SU-DHL-6 (cell line): ENCODE measurements around the gene ROBO2.

Source experiments
- H2AFZ ChIP-seq: fragments of 200-600 bp; sonication (generic); 2 replicates; pipeline ENCODE4 v1.6.1; 2014; ENCODE audit warnings: low read depth, mild to moderate bottlenecking, moderate library complexity, mixed read lengths, antibody characterized with exemption, low read length; ENCODE audit not compliant: severe bottlenecking
- H3F3A ChIP-seq: fragments of 200-600 bp; shearing (Covaris generic); 2 replicates; pipeline ENCODE4 v1.6.0; 2016; ENCODE audit warnings: antibody characterized with exemption, mild to moderate bottlenecking; ENCODE audit not compliant: insufficient read depth
- H3K27ac ChIP-seq: fragments of 200-600 bp; sonication (generic); 2 replicates; pipeline ENCODE4 v1.5.1; 2016; ENCODE audit warnings: low read depth, mild to moderate bottlenecking, low read length, moderate library complexity, mixed read lengths
- H3K27me3 ChIP-seq: fragments of 200-600 bp; sonication (generic), shearing (Covaris generic); 2 replicates; pipeline ENCODE4 v1.6.0; 2014; ENCODE audit warnings: mild to moderate bottlenecking, low read length
- H3K36me3 ChIP-seq: fragments of 200-600 bp; sonication (generic); 2 replicates; pipeline ENCODE4 v1.6.1; 2014; ENCODE audit warnings: mild to moderate bottlenecking, low read length, mixed read lengths
- H3K4me2 ChIP-seq: fragments of 300-600, 200-600 bp; shearing (Covaris generic), sonication (generic); 2 replicates; pipeline ENCODE4 v1.6.0; 2014; ENCODE audit warnings: low read length, low read depth, mild to moderate bottlenecking; ENCODE audit not compliant: poor library complexity, severe bottlenecking
- H3K4me3 ChIP-seq: fragments of 200-600 bp; sonication (generic); 2 replicates; pipeline ENCODE4 v1.5.1; 2014; ENCODE audit warnings: antibody characterized with exemption, low read length, mild to moderate bottlenecking, mixed read lengths; ENCODE audit not compliant: insufficient read depth, poor library complexity, severe bottlenecking
- H3K79me2 ChIP-seq: fragments of 200-600 bp; sonication (generic); 2 replicates; pipeline ENCODE4 v1.6.1; 2014; ENCODE audit warnings: mild to moderate bottlenecking, low read length, moderate library complexity; ENCODE audit not compliant: insufficient read depth
- H3K9ac ChIP-seq: fragments of 200-600 bp; sonication (generic); 2 replicates; pipeline ENCODE4 v1.7.0; 2014; ENCODE audit warnings: mild to moderate bottlenecking, low read length
- H3K9me2 ChIP-seq: fragments of 200-600 bp; sonication (generic); replicated peaks from 2 replicates; pipeline ENCODE4 v1.6.1; 2014; ENCODE audit warnings: low read length; ENCODE audit not compliant: insufficient read depth
- H3K9me3 ChIP-seq: fragments of 200-600 bp; sonication (generic); 2 replicates; pipeline ENCODE4 v1.6.1; 2014; ENCODE audit warnings: low read length, mixed read lengths; ENCODE audit not compliant: insufficient read depth
- H4K20me1 ChIP-seq: fragments of 200-600 bp; sonication (generic); 2 replicates; pipeline ENCODE4 v1.6.1; 2014; ENCODE audit warnings: low read depth, mild to moderate bottlenecking, antibody characterized with exemption, low read length, moderate library complexity, mixed read lengths
- EZH2phosphoT487 ChIP-seq: fragments of 200-600 bp; sonication (generic), shearing (Covaris generic); conservative IDR thresholded peaks from 2 replicates; pipeline ENCODE4 v1.6.1; 2018; ENCODE audit warnings: mild to moderate bottlenecking, antibody characterized with exemption, low read length, moderate library complexity, mixed read lengths
- TF ChIP-seq, protein P1 (sequence below): fragments of 200-600 bp; sonication (generic); IDR thresholded peaks from one replicate; pipeline ENCODE4 v1.5.1; 2017; ENCODE audit warnings: antibody characterized with exemption, mild to moderate bottlenecking, low read length, moderate library complexity; ENCODE audit not compliant: insufficient read depth, poor library complexity, severe bottlenecking

Gene ROBO2

GRCh38 chr3:77137559-77137958 is 97.7 kb downstream of the ROBO2 start:
- Histone ChIP-seq H3K79me2 (no peaks in the 10 kb centered on the region), H3K4me3 (no peak overlapping the region), H4K20me1 (no peaks in the 10 kb centered on the region), H3K9me3 (no peaks in the 10 kb centered on the region), H3K36me3 (no peaks in the 10 kb centered on the region), H3K27me3 (no peaks in the 10 kb centered on the region), H3K4me2 (no peak overlapping the region), H2AFZ (no peak overlapping the region), H3K27ac (no peak overlapping the region), H3K9me2 (no peaks in the 10 kb centered on the region), H3K9ac (no peak overlapping the region), H3F3A (no peaks in the 10 kb centered on the region)
- TF ChIP-seq, protein P1, sequence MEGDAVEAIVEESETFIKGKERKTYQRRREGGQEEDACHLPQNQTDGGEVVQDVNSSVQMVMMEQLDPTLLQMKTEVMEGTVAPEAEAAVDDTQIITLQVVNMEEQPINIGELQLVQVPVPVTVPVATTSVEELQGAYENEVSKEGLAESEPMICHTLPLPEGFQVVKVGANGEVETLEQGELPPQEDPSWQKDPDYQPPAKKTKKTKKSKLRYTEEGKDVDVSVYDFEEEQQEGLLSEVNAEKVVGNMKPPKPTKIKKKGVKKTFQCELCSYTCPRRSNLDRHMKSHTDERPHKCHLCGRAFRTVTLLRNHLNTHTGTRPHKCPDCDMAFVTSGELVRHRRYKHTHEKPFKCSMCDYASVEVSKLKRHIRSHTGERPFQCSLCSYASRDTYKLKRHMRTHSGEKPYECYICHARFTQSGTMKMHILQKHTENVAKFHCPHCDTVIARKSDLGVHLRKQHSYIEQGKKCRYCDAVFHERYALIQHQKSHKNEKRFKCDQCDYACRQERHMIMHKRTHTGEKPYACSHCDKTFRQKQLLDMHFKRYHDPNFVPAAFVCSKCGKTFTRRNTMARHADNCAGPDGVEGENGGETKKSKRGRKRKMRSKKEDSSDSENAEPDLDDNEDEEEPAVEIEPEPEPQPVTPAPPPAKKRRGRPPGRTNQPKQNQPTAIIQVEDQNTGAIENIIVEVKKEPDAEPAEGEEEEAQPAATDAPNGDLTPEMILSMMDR, result no peak
- no peak for TF ChIP-seq EZH2phosphoT487

GRCh38 chr3:77139624-77140023 is 99.7 kb downstream of the ROBO2 start:
- TF ChIP-seq, protein P1, result no peak
- TF ChIP-seq EZH2phosphoT487, result no peak
- Histone ChIP-seq H3K9me3 (no peaks in the 10 kb centered on the region), H4K20me1 (no peaks in the 10 kb centered on the region), H3K9me2 (no peaks in the 10 kb centered on the region), H3K4me2 (no peak overlapping the region), H3K9ac (no peak overlapping the region), H2AFZ (no peak overlapping the region), H3K79me2 (no peaks in the 10 kb centered on the region), H3F3A (no peaks in the 10 kb centered on the region), H3K4me3 (no peak overlapping the region), H3K27ac (no peak overlapping the region), H3K27me3 (no peaks in the 10 kb centered on the region), H3K36me3 (no peaks in the 10 kb centered on the region)

DNA sequence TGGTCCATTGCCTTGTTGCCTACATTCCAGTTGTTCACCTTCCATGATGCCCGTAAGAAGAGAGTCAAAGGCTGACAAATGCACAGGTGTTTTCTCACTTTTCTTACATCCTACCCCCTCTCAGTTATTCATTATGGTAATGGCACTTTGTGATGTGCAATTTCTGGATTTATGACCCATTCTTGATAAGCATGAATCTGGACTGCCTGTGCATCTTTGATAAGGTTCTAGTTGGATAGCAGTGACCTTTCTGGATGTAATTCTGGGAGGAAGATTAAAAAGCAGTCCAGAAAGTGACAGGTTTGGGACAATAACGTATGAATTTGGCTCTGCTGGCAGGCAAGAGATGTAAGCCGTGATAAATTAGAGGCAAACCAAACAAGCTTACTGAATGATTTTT is 101.5 kb downstream of the ROBO2 start:
- Histone ChIP-seq H3K79me2 (no peaks in the 10 kb centered on the region), H4K20me1 (no peaks in the 10 kb centered on the region), H3K9ac (no peak overlapping the region), H3K4me3 (no peak overlapping the region), H3K27ac (no peak overlapping the region), H3K4me2 (no peak overlapping the region), H2AFZ (no peak overlapping the region), H3K36me3 (no peaks in the 10 kb centered on the region), H3K9me3 (no peaks in the 10 kb centered on the region), H3K9me2 (no peaks in the 10 kb centered on the region), H3F3A (peaks cover 6% of the 10 kb centered on the region), H3K27me3 (no peaks in the 10 kb centered on the region)
- TF ChIP-seq, protein P1, result no peak
- TF ChIP-seq EZH2phosphoT487, result no peak
